HUES48 (cell line): ENCODE data around the gene ZW10.

Experiments
- H3K27ac ChIP-seq: one replicate; pipeline ENCODE4 v1.7.0; 2013; ENCODE audit warnings: low read depth, low read length, inconsistent platforms
- H3K27me3 ChIP-seq: 2 replicates; pipeline ENCODE4 v1.6.1; 2013; ENCODE audit warnings: mild to moderate bottlenecking, low read length; ENCODE audit not compliant: control insufficient read depth, insufficient read depth
- H3K36me3 ChIP-seq: 2 replicates; pipeline ENCODE4 v1.6.1; 2013; ENCODE audit warnings: low read length; ENCODE audit not compliant: control insufficient read depth, insufficient read depth
- H3K4me1 ChIP-seq: 2 replicates; pipeline ENCODE4 v1.6.1; 2013; ENCODE audit warnings: mild to moderate bottlenecking, low read length; ENCODE audit not compliant: control insufficient read depth, insufficient read depth
- H3K4me3 ChIP-seq: 2 replicates; pipeline ENCODE4 v1.5.1; 2013; ENCODE audit warnings: mild to moderate bottlenecking, low read depth, low read length
- H3K9ac ChIP-seq: 2 replicates; pipeline ENCODE4 v1.6.1; 2013; ENCODE audit warnings: mild to moderate bottlenecking, low read depth, low read length, moderate library complexity
- H3K9me3 ChIP-seq: 2 replicates; pipeline ENCODE4 v1.6.1; 2013; ENCODE audit warnings: low read length; ENCODE audit not compliant: control insufficient read depth, insufficient read depth

The ZW10 gene

GRCh38 chr11:113760241-113760640 lies 13.3 kb downstream of the ZW10 start:
- Histone ChIP-seq H3K4me1 (no peaks in the 10 kb centered on the region), H3K9me3 (no peaks in the 10 kb centered on the region), H3K27me3 (no peaks in the 10 kb centered on the region), H3K36me3 (peaks cover 71% of the 10 kb centered on the region), H3K27ac (no peak overlapping the region), H3K4me3 (no peak overlapping the region), H3K9ac (no peak overlapping the region)

GRCh38 chr11:113752932-113753331 lies 20.6 kb downstream of the ZW10 start:
- Histone ChIP-seq H3K9ac (no peak overlapping the region), H3K27ac (no peak overlapping the region), H3K27me3 (no peaks in the 10 kb centered on the region), H3K4me3 (no peak overlapping the region), H3K9me3 (no peaks in the 10 kb centered on the region), H3K4me1 (no peaks in the 10 kb centered on the region), H3K36me3 (peaks cover 63% of the 10 kb centered on the region)

DNA sequence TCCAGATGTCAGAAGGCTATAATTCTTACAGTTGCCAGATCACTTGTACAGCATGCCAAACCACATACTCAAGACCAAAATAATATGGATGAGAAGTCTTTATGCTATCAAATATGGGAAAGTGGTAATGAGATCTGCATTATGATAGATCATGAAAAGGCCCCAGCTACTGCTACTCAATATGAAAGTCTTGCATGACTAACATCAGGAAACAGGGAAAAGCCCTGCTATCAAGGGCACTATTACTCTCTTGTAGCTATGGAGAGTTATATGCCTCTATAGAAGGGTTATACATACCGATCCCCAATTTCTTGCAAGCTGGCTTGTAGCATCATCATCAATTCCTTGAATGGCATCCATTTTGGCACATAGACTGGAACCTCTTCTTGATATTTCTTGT lies 37.2 kb downstream of the ZW10 start:
- Histone ChIP-seq H3K9ac (no peak overlapping the region), H3K4me1 (no peaks in the 10 kb centered on the region), H3K9me3 (no peaks in the 10 kb centered on the region), H3K4me3 (no peak overlapping the region), H3K27ac (no peak overlapping the region), H3K27me3 (no peaks in the 10 kb centered on the region), H3K36me3 (peaks cover 84% of the 10 kb centered on the region)

DNA sequence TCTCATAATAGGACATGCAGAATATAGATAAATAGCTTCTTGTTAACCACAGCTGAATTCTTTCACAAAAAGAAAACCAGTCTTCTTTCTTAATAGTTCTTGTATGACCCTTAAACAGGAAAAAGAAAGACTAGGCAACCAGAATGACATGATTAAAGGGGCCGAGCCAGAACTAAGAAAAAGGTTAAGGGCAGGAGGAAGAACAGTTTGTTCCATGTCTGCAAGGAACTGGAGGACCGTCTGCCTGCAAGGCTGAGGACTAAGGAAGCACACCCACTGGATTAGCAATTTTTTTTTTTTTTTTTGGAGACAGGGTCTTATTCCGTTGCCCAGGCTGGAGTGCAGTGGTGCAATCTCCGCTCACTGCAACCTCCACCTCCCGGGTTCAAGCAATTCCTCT lies 41.4 kb downstream of the ZW10 start:
- H3K9me3 ChIP-seq = no peaks in the 10 kb centered on the region
- H3K4me1 ChIP-seq = no peaks in the 10 kb centered on the region
- H3K4me3 ChIP-seq = no peak overlapping the region
- H3K36me3 ChIP-seq = peaks cover 42% of the 10 kb centered on the region
- no peaks in the 10 kb centered on the region for H3K27me3 ChIP-seq
- no peak overlapping the region for H3K9ac ChIP-seq
- H3K27ac ChIP-seq = no peak overlapping the region

DNA sequence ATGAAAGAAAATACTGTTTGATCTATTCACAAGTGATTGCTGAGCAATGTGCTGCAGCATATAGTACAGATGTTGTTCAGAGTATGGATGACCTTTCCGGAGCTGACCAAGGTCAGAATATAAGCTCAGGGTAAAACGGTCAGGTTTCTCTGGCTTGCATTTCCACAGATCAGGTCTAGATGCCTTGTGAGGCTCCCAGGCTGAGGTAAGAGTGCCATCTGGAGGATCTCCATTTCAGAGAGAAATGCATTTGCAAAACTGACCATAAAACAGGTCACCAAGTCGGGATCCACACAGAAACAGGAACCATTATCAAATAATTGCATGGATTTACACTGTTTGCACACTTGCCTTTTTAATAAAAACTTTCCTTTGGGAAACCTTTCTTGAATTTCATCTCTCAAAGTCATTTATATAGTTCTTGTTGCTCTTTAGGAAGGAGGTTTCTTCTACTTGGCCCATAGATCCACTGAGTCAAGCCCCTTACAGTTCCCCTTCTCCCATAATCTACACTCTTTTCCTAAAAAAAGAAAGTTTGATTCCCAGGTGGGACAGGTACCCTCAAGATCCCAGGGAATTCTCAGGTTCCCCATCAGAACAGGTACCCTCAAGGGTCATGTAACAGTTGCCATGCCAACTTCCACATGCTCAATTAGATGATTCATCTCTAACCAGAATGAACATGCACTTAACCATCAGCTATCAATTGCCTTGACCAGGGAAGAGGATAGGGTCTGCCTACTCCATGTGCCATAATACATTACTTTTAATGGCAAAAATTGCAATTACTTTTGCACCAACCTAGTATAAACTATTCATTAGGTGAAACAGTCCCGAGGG lies 42.4 kb downstream of the ZW10 start:
- no peak overlapping the region for H3K9ac ChIP-seq
- H3K4me1 ChIP-seq = no peaks in the 10 kb centered on the region
- no peak overlapping the region for H3K4me3 ChIP-seq
- H3K36me3 ChIP-seq = peaks cover 32% of the 10 kb centered on the region
- no peaks in the 10 kb centered on the region for H3K27me3 ChIP-seq
- H3K27ac ChIP-seq = no peak overlapping the region
- no peaks in the 10 kb centered on the region for H3K9me3 ChIP-seq

GRCh38 chr11:113729456-113729855 lies 44.0 kb downstream of the ZW10 start:
- Histone ChIP-seq H3K4me3 (no peak overlapping the region), H3K36me3 (peaks cover 19% of the 10 kb centered on the region), H3K27ac (no peak overlapping the region), H3K9me3 (no peaks in the 10 kb centered on the region), H3K27me3 (no peaks in the 10 kb centered on the region), H3K9ac (no peak overlapping the region), H3K4me1 (no peaks in the 10 kb centered on the region)

DNA sequence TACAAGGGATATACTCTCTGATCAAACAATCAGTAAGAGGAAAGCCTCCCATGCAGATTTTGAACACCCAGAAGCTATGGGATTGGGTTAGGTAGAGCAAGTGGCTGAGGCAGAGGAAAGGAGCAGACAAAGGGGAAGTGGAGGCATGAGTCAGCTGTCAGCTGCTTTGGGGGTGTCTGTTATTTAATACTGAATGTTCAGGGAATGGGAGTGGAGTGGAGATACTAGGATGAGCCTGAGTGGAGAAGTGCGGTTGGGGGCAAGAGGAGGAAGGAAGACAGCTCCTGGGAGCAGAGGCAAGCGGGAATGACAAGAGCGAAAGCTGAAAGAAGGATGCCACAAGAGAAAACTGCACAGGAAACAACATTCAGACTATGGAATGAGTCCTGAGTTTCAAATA lies 44.7 kb downstream of the ZW10 start:
- Histone ChIP-seq H3K9me3 (no peaks in the 10 kb centered on the region), H3K4me1 (no peaks in the 10 kb centered on the region), H3K36me3 (peaks cover 13% of the 10 kb centered on the region), H3K27me3 (no peaks in the 10 kb centered on the region), H3K4me3 (no peak overlapping the region), H3K9ac (no peak overlapping the region), H3K27ac (no peak overlapping the region)

GRCh38 chr11:113725913-113726312 lies 47.6 kb downstream of the ZW10 start:
- H3K4me3 ChIP-seq = no peak overlapping the region
- H3K4me1 ChIP-seq = no peaks in the 10 kb centered on the region
- H3K27me3 ChIP-seq = no peaks in the 10 kb centered on the region
- no peaks in the 10 kb centered on the region for H3K36me3 ChIP-seq
- no peak overlapping the region for H3K9ac ChIP-seq
- no peaks in the 10 kb centered on the region for H3K9me3 ChIP-seq
- no peak overlapping the region for H3K27ac ChIP-seq

GRCh38 chr11:113725407-113725806 lies 48.1 kb downstream of the ZW10 start:
- H3K4me3 ChIP-seq = no peak overlapping the region
- no peaks in the 10 kb centered on the region for H3K36me3 ChIP-seq
- H3K9me3 ChIP-seq = no peaks in the 10 kb centered on the region
- no peak overlapping the region for H3K9ac ChIP-seq
- H3K27ac ChIP-seq = no peak overlapping the region
- no peaks in the 10 kb centered on the region for H3K4me1 ChIP-seq
- no peaks in the 10 kb centered on the region for H3K27me3 ChIP-seq

DNA sequence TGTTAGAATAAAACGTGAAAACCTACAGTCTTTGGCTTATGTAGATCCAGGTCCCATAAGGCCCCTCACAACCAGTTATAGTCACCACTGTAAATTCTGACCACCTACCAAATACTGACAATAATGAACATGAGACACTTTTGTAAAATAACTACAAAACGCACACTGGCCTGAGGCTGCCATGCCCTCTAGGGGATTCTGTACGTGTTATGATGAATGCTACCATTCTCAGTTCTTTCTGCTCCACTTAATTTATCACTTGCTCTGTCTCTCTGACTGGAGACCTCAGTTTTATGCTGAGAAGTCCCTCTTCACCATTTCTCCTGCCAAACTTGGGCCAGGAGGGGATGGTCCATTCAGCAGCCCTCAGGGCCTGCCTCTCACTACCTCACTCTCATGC lies 48.7 kb downstream of the ZW10 start:
- H3K9ac ChIP-seq = no peak overlapping the region
- no peak overlapping the region for H3K4me3 ChIP-seq
- no peak overlapping the region for H3K27ac ChIP-seq
- H3K4me1 ChIP-seq = no peaks in the 10 kb centered on the region
- H3K27me3 ChIP-seq = no peaks in the 10 kb centered on the region
- H3K9me3 ChIP-seq = no peaks in the 10 kb centered on the region
- no peaks in the 10 kb centered on the region for H3K36me3 ChIP-seq

- Histone ChIP-seq H3K9ac (no peak overlapping the region), H3K27me3 (no peaks in the 10 kb centered on the region), H3K9me3 (no peaks in the 10 kb centered on the region), H3K27ac (no peak overlapping the region), H3K4me3 (no peak overlapping the region), H3K4me1 (no peaks in the 10 kb centered on the region), H3K36me3 (no peaks in the 10 kb centered on the region)
Observed at GRCh38 chr11:113723787-113724186, 49.7 kb downstream of the ZW10 start.
